Neural cell (in vitro differentiated cells): ENCODE data around the gene DST. TPM values are rescaled to one million over a fixed set of nuclear protein-coding genes. Genes with fewer than 3 reads are reported as not detected.

Source experiments
- H2AFZ ChIP-seq: fragments of 200-600, 300-800 bp; sonication (generic), shearing (Covaris generic); 2 replicates; pipeline ENCODE4 v1.6.0; 2014; ENCODE audit warnings: low read depth, mild to moderate bottlenecking, antibody characterized with exemption, low read length, moderate library complexity
- H3F3A ChIP-seq: fragments of 200-600 bp; shearing (Covaris generic); 2 replicates; pipeline ENCODE4 v1.6.1; 2016; ENCODE audit warnings: mild to moderate bottlenecking, moderate library complexity, mixed read lengths, antibody characterized with exemption, low read length; ENCODE audit not compliant: insufficient read depth, poor library complexity, severe bottlenecking
- H3K27ac ChIP-seq: fragments of 200-600, 300-800 bp; sonication (generic), shearing (Covaris generic); 2 replicates; pipeline ENCODE4 v1.5.1; 2014; ENCODE audit warnings: mild to moderate bottlenecking, low read length, moderate library complexity
- H3K27me3 ChIP-seq: fragments of 300-800, 200-600 bp; sonication (generic), shearing (Covaris generic); 2 replicates; pipeline ENCODE4 v1.6.0; 2014; ENCODE audit warnings: mild to moderate bottlenecking, low read depth, low read length, moderate library complexity; ENCODE audit not compliant: insufficient read depth
- H3K36me3 ChIP-seq: fragments of 300-800, 200-600 bp; sonication (generic), shearing (Covaris generic); 2 replicates; pipeline ENCODE4 v1.5.1; 2014; ENCODE audit warnings: mild to moderate bottlenecking, antibody characterized with exemption, low read length, moderate library complexity; ENCODE audit not compliant: insufficient read depth
- H3K4me2 ChIP-seq: fragments of 300-800, 200-600 bp; sonication (generic), shearing (Covaris generic); 2 replicates; pipeline ENCODE4 v1.6.0; 2014; ENCODE audit warnings: mild to moderate bottlenecking, low read length
- H3K4me3 ChIP-seq: fragments of 300-800, 200-600 bp; sonication (generic), shearing (Covaris generic); 2 replicates; pipeline ENCODE4 v1.5.1; 2014; ENCODE audit warnings: mild to moderate bottlenecking, low read length, moderate library complexity
- H3K79me2 ChIP-seq: fragments of 200-600 bp; shearing (Covaris generic); replicated peaks from 2 replicates; pipeline ENCODE4 v1.6.0; 2014; ENCODE audit warnings: mild to moderate bottlenecking, low read length, moderate library complexity; ENCODE audit not compliant: insufficient read depth
- H3K9ac ChIP-seq: fragments of 300-800, 200-600 bp; sonication (generic), shearing (Covaris generic); 2 replicates; pipeline ENCODE4 v1.6.1; 2016; ENCODE audit warnings: mild to moderate bottlenecking, low read length, mixed read lengths
- H3K9me2 ChIP-seq: fragments of 200-600 bp; shearing (Covaris generic); 2 replicates; pipeline ENCODE4 v1.6.1; 2016; ENCODE audit warnings: mild to moderate bottlenecking, low read length, mixed read lengths; ENCODE audit not compliant: insufficient read depth
- H3K9me3 ChIP-seq: fragments of 200-600, 300-800 bp; sonication (generic), shearing (Covaris generic); 2 replicates; pipeline ENCODE4 v1.6.1; 2016; ENCODE audit warnings: mild to moderate bottlenecking, mixed run types, low read length, moderate library complexity, mixed read lengths
- H4K20me1 ChIP-seq: fragments of 200-600 bp; shearing (Covaris generic); 2 replicates; pipeline ENCODE4 v1.6.1; 2016; ENCODE audit warnings: mild to moderate bottlenecking, mixed run types; ENCODE audit not compliant: insufficient read depth
- EP300 ChIP-seq: fragments of 450-650 bp; conservative IDR thresholded peaks from 2 replicates; pipeline ENCODE4 v1.6.1; 2014; ENCODE audit warnings: antibody characterized with exemption, mild to moderate bottlenecking, moderate library complexity; ENCODE audit not compliant: poor library complexity, severe bottlenecking
- EZH2 ChIP-seq: fragments of 200-600, 300-800 bp; shearing (Covaris generic), sonication (generic); IDR thresholded peaks from 2 replicates; pipeline ENCODE4 v1.6.1; 2014; ENCODE audit warnings: antibody characterized with exemption, low read length, borderline replicate concordance, mild to moderate bottlenecking; ENCODE audit not compliant: insufficient read depth, poor library complexity, severe bottlenecking
- MXI1 ChIP-seq: fragments of 450-650 bp; conservative IDR thresholded peaks from 2 replicates; pipeline ENCODE4 v1.6.1; 2014; ENCODE audit warnings: antibody characterized with exemption, mild to moderate bottlenecking; ENCODE audit not compliant: poor library complexity, severe bottlenecking
- POLR2AphosphoS5 ChIP-seq: IDR thresholded peaks from 2 replicates; pipeline ENCODE4 v1.6.1; 2012
- RAD21 ChIP-seq: fragments of 450-650 bp; conservative IDR thresholded peaks from 2 replicates; pipeline ENCODE4 v1.6.1; 2014; ENCODE audit warnings: antibody characterized with exemption, mild to moderate bottlenecking, moderate library complexity
- SMC3 ChIP-seq: fragments of 450-650 bp; conservative IDR thresholded peaks from 2 replicates; pipeline ENCODE4 v1.6.1; 2014; ENCODE audit warnings: antibody characterized with exemption, mild to moderate bottlenecking, moderate library complexity; ENCODE audit not compliant: poor library complexity
- TAF1 ChIP-seq: IDR thresholded peaks from 2 replicates; pipeline ENCODE4 v1.6.1; 2012; ENCODE audit warnings: low read depth
- polyA plus RNA-seq: library from polyadenylated mRNA; depleted of rRNA; stranded (reverse); fragments of >200 nt; gene quantifications from 2 replicates; pipeline ENCODE4 v1.2.3, GENCODE V29; 2014
- TF ChIP-seq, protein P1 (sequence below): fragments of 450-650 bp; IDR thresholded peaks from 2 replicates; pipeline ENCODE4 v1.5.1; 2014; ENCODE audit warnings: antibody characterized with exemption, mild to moderate bottlenecking, moderate library complexity; ENCODE audit not compliant: poor library complexity, severe bottlenecking
- TF ChIP-seq, protein P2 (sequence below): IDR thresholded peaks from 2 replicates; pipeline ENCODE4 v1.6.1; 2012; ENCODE audit warnings: borderline replicate concordance

Gene DST
- polyA plus RNA-seq, 1 donor from 2014 or later = 118 TPM

DNA sequence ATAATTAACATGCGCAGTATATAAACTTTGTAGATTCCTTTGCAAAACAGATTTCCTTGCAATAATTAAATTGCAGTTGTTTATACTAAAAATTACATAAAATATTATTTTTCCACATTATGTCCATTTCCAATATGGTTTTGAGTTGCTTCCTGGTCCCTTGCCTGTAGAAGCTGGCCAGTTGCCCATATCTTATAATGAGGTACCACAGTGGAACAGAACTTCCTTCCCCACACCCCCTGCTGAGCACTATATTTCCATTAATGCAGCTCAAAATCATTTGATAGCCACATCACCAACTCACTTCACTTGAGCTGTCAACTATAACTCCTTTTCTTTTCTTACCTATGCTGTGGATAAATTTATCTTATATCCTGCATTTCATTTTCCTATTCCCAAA is 194.6 kb downstream of the DST start:
- TF ChIP-seq EZH2 (no peak), MXI1 (no peak), EP300 (no peak), POLR2AphosphoS5 (no peak), SMC3 (no peak), TAF1 (no peak), RAD21 (no peak)
- TF ChIP-seq, protein P1, sequence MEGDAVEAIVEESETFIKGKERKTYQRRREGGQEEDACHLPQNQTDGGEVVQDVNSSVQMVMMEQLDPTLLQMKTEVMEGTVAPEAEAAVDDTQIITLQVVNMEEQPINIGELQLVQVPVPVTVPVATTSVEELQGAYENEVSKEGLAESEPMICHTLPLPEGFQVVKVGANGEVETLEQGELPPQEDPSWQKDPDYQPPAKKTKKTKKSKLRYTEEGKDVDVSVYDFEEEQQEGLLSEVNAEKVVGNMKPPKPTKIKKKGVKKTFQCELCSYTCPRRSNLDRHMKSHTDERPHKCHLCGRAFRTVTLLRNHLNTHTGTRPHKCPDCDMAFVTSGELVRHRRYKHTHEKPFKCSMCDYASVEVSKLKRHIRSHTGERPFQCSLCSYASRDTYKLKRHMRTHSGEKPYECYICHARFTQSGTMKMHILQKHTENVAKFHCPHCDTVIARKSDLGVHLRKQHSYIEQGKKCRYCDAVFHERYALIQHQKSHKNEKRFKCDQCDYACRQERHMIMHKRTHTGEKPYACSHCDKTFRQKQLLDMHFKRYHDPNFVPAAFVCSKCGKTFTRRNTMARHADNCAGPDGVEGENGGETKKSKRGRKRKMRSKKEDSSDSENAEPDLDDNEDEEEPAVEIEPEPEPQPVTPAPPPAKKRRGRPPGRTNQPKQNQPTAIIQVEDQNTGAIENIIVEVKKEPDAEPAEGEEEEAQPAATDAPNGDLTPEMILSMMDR = no peak
- TF ChIP-seq, protein P2, sequence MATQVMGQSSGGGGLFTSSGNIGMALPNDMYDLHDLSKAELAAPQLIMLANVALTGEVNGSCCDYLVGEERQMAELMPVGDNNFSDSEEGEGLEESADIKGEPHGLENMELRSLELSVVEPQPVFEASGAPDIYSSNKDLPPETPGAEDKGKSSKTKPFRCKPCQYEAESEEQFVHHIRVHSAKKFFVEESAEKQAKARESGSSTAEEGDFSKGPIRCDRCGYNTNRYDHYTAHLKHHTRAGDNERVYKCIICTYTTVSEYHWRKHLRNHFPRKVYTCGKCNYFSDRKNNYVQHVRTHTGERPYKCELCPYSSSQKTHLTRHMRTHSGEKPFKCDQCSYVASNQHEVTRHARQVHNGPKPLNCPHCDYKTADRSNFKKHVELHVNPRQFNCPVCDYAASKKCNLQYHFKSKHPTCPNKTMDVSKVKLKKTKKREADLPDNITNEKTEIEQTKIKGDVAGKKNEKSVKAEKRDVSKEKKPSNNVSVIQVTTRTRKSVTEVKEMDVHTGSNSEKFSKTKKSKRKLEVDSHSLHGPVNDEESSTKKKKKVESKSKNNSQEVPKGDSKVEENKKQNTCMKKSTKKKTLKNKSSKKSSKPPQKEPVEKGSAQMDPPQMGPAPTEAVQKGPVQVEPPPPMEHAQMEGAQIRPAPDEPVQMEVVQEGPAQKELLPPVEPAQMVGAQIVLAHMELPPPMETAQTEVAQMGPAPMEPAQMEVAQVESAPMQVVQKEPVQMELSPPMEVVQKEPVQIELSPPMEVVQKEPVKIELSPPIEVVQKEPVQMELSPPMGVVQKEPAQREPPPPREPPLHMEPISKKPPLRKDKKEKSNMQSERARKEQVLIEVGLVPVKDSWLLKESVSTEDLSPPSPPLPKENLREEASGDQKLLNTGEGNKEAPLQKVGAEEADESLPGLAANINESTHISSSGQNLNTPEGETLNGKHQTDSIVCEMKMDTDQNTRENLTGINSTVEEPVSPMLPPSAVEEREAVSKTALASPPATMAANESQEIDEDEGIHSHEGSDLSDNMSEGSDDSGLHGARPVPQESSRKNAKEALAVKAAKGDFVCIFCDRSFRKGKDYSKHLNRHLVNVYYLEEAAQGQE = no peak
- no peaks in the 10 kb centered on the region for H4K20me1 ChIP-seq
- H3K27me3 ChIP-seq = no peaks in the 10 kb centered on the region
- H3K36me3 ChIP-seq = no peaks in the 10 kb centered on the region
- no peak overlapping the region for H3K4me2 ChIP-seq
- H3K4me3 ChIP-seq = no peak overlapping the region
- no peaks in the 10 kb centered on the region for H3K9me2 ChIP-seq
- H3K9me3 ChIP-seq = no peaks in the 10 kb centered on the region
- no peak overlapping the region for H3K9ac ChIP-seq
- H2AFZ ChIP-seq = no peak overlapping the region
- no peaks in the 10 kb centered on the region for H3K79me2 ChIP-seq
- no peak overlapping the region for H3K27ac ChIP-seq
- no peaks in the 10 kb centered on the region for H3F3A ChIP-seq

DNA sequence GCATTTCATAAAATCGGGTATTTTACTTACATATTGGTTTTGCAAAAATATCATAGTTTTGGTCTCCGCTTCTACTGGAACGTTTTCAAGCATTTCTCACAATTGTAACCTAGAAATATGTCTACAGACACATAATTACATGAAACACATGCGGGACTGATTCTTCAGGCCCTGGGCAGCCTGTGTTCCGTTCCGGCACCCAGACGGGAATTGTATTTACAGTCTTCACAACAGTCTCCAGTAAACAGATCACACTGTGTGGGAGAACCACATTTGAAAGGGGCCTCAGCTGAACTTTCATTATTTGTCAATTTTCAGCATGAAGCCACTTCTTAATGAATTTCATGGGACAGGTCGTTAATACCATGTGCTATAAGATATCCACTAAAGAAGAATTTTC is 196.9 kb downstream of the DST start:
- Histone ChIP-seq H3K79me2 (no peaks in the 10 kb centered on the region), H3K9me2 (no peaks in the 10 kb centered on the region), H3K9ac (no peak overlapping the region), H4K20me1 (no peaks in the 10 kb centered on the region), H2AFZ (no peak overlapping the region), H3K9me3 (no peaks in the 10 kb centered on the region), H3K4me3 (no peak overlapping the region), H3K4me2 (no peak overlapping the region), H3F3A (no peaks in the 10 kb centered on the region), H3K27me3 (no peaks in the 10 kb centered on the region), H3K36me3 (no peaks in the 10 kb centered on the region), H3K27ac (no peak overlapping the region)
- TF ChIP-seq SMC3 (no peak), EZH2 (no peak), TAF1 (no peak), EP300 (no peak), POLR2AphosphoS5 (no peak), RAD21 (no peak), MXI1 (no peak)
- TF ChIP-seq, protein P2 = no peak
- TF ChIP-seq, protein P1 = no peak
